Mucosa of rectum (tissue), 2 donors: ENCODE results near the gene TOMT.

Source experiments
- H3K27ac ChIP-seq, 2 donors: one replicate each; pipeline ENCODE4 v1.7.0; 2013; ENCODE audit warnings: inconsistent platforms in 2 of 2, low read depth in 2 of 2, low read length in 2 of 2
- H3K27me3 ChIP-seq, 2 donors: one replicate each; pipeline ENCODE4 v1.7.0; 2013; ENCODE audit warnings: low read length in 2 of 2; ENCODE audit not compliant: control insufficient read depth in 2 of 2, insufficient read depth in 2 of 2
- H3K36me3 ChIP-seq, 2 donors: one replicate each; pipeline ENCODE4 v1.7.0; 2013; ENCODE audit warnings: low read length in 2 of 2; ENCODE audit not compliant: control insufficient read depth in 2 of 2, insufficient read depth in 2 of 2
- H3K4me1 ChIP-seq, 2 donors: one replicate each; pipeline ENCODE4 v1.7.0; 2013; ENCODE audit warnings: low read length in 2 of 2, mild to moderate bottlenecking in 1 of 2; ENCODE audit not compliant: control insufficient read depth in 2 of 2, insufficient read depth in 2 of 2
- H3K4me3 ChIP-seq, 2 donors: one replicate each; pipeline ENCODE4 v1.7.0; 2013; ENCODE audit warnings: low read length in 2 of 2
- H3K9ac ChIP-seq, 2 donors: one replicate each; pipeline ENCODE4 v1.7.0; 2013; ENCODE audit warnings: low read length in 2 of 2, low read depth in 1 of 2, mild to moderate bottlenecking in 1 of 2
- H3K9me3 ChIP-seq, 2 donors: one replicate each; pipeline ENCODE4 v1.7.0; 2013; ENCODE audit warnings: low read length in 2 of 2; ENCODE audit not compliant: control insufficient read depth in 2 of 2
- donor health status: healthy.
- donor health status: Normal muscosa, but diverticular disease.

The TOMT gene

DNA sequence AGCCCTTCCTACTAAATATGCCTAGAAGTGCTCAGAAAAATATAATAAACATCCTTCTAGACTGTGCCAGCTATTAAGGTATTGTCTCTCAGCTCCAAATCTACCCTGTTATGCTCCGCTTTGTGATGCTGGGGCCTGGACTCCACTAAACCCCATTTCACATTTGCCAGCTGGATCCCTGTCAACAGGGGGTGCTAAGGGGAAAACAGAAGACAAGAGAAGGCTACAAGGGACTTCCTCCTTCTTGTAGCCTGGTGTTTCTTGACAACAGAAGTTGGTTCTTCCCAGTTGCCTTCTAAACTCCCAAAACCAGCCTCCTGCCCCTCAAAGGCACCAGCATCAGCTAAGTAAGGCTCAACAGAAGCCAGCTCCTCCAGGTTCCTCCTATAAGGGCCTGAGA is 30.6 kb upstream of the TOMT start:
- H3K9me3 ChIP-seq, result no peaks in the 10 kb centered on the region
- H3K9ac ChIP-seq, result no peak overlapping the region
- no peaks in the 10 kb centered on the region for H3K27me3 ChIP-seq
- no peak overlapping the region for H3K27ac ChIP-seq
- no peak overlapping the region for H3K4me3 ChIP-seq
- H3K36me3 ChIP-seq, result no peaks in the 10 kb centered on the region
- H3K4me1 ChIP-seq, result peaks cover 10% of the 10 kb centered on the region in 2 donors

DNA sequence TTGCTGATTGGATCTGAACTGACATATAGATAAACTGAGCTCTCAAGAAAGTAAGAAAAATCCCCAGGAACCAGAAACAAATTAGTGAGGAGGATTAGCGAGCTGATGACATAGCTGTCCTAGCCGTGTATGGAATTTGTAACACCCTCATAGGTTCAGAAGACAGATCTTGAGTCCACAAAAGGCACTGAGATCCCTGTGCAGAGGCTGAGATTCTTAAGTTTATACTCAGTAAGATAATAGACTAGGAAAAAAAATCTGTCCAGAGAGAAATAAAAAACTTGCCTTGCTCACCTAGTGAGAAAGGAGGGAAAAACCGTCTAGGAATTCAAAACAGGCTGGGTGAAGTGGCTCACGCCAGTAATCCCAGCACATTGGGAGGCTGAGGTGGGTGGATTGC is 30.0 kb upstream of the TOMT start:
- Histone ChIP-seq H3K27ac (no peak overlapping the region), H3K9me3 (no peaks in the 10 kb centered on the region), H3K27me3 (no peaks in the 10 kb centered on the region), H3K4me3 (no peak overlapping the region), H3K4me1 (peaks cover 6% of the 10 kb centered on the region in 2 donors), H3K9ac (no peak overlapping the region), H3K36me3 (no peaks in the 10 kb centered on the region)

DNA sequence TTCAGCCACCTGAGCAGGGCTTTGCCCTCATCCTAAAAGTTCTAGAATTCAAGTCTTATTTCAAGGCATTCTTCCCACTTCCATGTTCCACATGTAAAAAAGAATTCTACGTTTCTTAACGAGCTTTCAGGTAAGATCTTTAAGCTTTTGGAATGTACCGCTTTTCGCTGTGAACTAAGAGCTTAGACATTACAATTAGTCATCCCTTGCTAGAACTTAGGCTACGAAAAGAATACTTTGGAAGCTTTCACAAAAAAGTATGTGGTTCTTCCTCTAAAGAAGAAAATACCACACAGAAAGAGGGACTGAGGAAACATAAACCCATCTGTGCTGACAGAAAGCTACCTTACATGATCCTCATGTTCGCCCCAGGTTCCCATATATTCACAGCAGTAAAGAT is 27.2 kb upstream of the TOMT start:
- peaks cover 12% of the 10 kb centered on the region in 2 donors for H3K4me1 ChIP-seq
- peak overlapping the region; percentile 64 to 94 for H3K27ac ChIP-seq
- H3K9ac ChIP-seq, result peak overlapping the region in 1 of 2 donors; percentile 85

DNA sequence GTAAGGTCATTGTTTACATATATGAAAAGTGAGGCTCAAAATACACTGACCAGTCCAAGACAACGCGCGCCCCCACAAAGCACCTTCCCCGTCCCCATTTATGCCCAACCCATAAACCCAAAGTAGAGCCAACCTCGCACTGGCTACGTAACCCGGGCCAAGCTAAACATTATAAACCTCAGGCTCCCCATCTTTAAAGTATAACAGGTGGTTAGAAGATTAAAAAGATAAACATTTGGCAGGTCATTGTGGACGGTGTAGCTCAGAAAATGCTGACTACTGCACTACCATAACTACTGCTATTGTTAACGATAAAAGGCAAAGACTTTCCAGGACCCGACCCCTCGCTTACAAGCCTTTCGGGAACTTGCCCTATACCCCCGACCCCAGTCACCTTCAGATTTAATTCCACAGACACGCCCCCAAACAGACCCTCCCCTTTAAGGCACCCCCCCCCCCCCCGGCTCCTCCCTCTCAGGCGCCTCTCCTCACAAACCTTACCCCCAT is 25.9 kb upstream of the TOMT start:
- H3K9ac ChIP-seq, result peak overlapping the region; percentile 68 to 85
- peak overlapping the region; percentile 84 to 91 for H3K4me3 ChIP-seq
- no peaks in the 10 kb centered on the region for H3K36me3 ChIP-seq
- H3K9me3 ChIP-seq, result no peaks in the 10 kb centered on the region
- H3K27me3 ChIP-seq, result no peaks in the 10 kb centered on the region
- peaks cover 12% of the 10 kb centered on the region in 2 donors for H3K4me1 ChIP-seq
- peak overlapping the region; percentile 94 to 95 for H3K27ac ChIP-seq

More for the DNA sequence above, 27.2 kb upstream of the TOMT start:
- Histone ChIP-seq H3K27me3 (no peaks in the 10 kb centered on the region), H3K36me3 (no peaks in the 10 kb centered on the region), H3K4me3 (peak overlapping the region in 1 of 2 donors; percentile 56), H3K9me3 (no peaks in the 10 kb centered on the region)

DNA sequence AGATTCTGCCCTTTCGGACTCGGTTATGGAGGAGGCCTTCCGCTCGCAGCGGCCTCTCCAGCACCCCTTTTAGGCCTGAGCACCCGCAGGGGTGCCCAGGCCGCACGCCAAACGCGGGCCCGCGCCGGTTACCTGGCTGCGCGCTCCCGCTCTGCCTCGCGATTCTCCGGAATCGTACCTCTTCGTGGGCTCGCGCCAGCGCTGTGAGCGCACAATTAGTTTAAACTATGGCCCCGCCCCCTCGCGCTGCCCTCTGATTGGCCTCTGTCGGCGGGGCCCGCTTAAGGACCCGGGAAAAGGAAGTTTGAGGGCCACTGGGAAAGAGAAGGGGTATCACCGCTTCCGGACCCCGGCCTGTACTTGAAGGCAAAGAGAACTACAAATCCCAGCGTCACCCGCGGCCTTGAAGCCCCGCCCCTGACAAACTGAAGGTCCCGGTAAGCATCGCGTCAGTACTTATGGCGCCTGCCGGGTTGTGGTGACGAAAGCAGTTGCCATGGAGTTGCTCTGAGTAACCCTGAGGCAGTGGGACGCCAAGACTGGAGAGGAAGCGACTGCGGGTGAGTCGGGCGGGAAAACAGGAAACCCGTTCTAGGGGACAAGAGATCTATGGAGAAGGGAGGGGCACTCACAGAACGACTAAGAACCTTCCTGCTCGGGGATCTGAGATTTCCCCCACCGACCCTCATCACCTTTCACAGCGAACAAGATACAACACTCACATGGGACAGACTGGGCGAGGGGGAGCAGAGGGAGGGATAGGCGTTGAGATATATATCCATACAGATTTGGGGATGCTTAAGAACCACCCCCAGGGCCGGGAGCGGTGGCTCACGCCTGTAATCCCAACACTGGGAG is 25.2 kb upstream of the TOMT start, which contains the start of the genes LRRC51 and NUMA1:
Gene LRRC51, plus strand, starts transcription at position 525 of the 858 bp plus-strand sequence. CDS start 8,234 bp downstream, outside the sequence.
Gene NUMA1, minus strand, starts transcription at position 217 of the 858 bp plus-strand sequence. CDS start 44,599 bp downstream, outside the sequence.
- Histone ChIP-seq H3K4me3 (peak within 1 kb of the TSS; percentile 84 to 91), H3K4me1 (peaks cover 12 to 16% of the 10 kb centered on the region in 2 donors), H3K9ac (peak within 1 kb of the TSS; percentile 81 to 85), H3K36me3 (no peaks in the 10 kb centered on the region), H3K9me3 (no peaks in the 10 kb centered on the region), H3K27ac (peak within 1 kb of the TSS; percentile 94 to 95), H3K27me3 (no peaks in the 10 kb centered on the region)

DNA sequence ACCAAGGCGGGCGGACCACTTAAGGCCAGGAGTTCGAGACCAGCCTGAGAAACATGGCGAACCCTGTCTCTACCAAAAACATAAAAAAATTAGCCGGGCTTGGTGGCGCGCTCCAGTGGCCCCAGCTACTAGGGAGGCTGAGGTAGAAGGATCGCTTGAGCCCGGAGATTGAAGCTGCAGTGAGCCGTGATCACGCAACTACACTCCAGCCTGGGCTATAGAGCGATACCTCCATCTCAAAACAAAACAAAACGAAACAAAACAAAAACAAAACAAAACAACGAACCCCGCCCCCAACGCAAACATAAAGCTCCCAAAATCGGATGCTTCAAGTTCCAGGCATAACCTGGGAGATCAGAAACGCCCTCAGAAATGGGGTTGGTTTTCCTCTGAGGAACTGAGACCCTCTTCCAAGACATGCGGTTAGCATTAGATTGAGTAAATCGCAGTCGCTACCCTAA is 24.5 kb upstream of the TOMT start:
- Histone ChIP-seq H3K9me3 (no peaks in the 10 kb centered on the region), H3K4me1 (peaks cover 12 to 18% of the 10 kb centered on the region in 2 donors), H3K27me3 (no peaks in the 10 kb centered on the region), H3K9ac (peak overlapping the region; percentile 81 to 85), H3K27ac (peak overlapping the region; percentile 94 to 95), H3K4me3 (peak overlapping the region; percentile 84 to 91), H3K36me3 (no peaks in the 10 kb centered on the region)

DNA sequence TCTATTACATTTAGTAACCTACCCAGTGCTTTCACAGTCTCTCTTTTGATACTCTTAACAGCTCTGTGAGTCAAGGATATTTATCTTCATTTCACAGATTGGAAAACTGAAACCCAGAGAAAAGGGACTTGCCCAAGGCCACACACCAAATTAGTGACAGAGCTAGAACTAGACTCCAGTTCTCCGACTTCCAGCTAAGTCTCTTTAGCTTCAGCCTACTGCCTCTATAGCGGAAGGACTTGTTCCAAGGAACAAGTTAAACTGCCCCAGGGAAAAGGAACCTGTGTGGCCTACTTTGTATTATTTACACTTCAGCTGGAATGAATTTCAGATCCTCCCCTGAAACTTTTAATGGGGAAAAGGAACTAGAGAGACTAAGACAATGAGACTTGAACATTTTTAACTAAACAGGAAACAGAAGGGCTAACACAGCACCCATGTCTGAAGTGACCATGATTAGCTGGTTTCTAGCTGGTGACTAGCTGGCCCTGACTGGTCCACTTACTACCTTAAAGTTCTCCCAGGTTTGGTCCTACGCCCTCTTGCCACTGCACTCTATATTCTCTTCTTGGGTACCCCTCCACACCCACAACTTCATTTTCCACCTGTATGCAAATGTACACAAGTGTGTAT is 23.8 kb upstream of the TOMT start:
- Histone ChIP-seq H3K4me1 (peaks cover 12 to 18% of the 10 kb centered on the region in 2 donors), H3K27ac (peak overlapping the region; percentile 94 to 95), H3K27me3 (no peaks in the 10 kb centered on the region), H3K9me3 (no peaks in the 10 kb centered on the region), H3K9ac (peak overlapping the region in 1 of 2 donors; percentile 6), H3K4me3 (no peak overlapping the region), H3K36me3 (no peaks in the 10 kb centered on the region)

DNA sequence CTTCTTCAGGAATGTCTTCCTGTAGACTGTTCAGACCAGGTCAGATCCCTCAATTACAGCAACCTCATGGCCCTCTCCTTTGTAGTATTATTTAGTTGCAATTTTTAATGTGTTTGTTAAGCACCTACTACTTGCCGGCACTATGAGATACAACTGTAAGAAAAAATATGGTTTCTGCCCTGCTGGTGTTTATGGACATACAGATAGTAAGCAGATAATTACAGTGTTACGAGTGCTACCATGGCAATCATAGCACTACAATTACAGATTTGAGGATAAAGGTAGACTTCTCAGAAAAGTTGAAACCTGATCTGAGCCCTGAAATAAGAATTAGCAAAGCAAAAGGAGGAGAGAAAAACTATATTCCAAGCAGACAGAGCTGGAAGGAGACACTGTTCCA is 22.3 kb upstream of the TOMT start:
- no peak overlapping the region for H3K9ac ChIP-seq
- peaks cover 12 to 18% of the 10 kb centered on the region in 2 donors for H3K4me1 ChIP-seq
- no peak overlapping the region for H3K4me3 ChIP-seq
- H3K36me3 ChIP-seq, result peaks cover 4 to 7% of the 10 kb centered on the region in 2 donors
- H3K27ac ChIP-seq, result no peak overlapping the region
- H3K27me3 ChIP-seq, result no peaks in the 10 kb centered on the region
- H3K9me3 ChIP-seq, result no peaks in the 10 kb centered on the region

DNA sequence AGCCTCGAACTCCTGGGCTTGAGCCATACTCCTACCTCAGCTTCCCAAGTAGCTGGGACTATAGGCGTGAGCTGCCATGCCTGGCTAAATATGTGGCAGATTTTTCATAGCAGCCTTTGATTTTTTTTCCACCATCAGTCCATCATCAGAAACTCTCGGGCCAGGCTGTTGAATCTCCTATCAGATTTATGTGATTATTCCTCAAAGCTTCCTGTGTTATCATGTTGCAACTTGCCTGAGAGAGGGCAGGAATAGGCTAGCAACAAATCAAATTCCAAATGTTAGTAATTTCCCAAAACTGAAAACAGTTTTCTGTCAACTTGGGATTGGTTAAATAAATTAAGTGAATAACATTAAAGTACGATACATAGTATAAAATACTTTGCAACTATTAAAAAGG is 21.6 kb upstream of the TOMT start:
- Histone ChIP-seq H3K4me3 (no peak overlapping the region), H3K9me3 (no peaks in the 10 kb centered on the region), H3K27ac (no peak overlapping the region)

DNA sequence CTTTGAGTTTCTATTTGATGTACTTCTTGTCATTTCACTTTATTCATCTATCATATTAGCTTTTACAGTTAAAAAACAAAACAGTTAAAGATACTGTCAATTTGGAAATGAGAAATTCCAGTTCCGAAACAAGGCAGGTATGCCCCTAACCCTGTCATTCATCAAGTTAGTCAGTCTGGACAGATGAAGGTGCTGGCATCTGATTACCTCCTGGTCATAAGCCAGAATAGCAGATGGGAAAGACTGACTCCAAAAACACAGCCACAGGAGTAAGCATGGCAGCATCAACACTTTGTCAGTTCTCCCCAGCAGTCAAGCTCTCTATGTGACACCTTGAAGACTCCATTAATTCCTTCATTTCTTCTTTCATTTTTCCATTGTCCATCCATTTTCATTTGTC is 20.8 kb upstream of the TOMT start:
- Histone ChIP-seq H3K9ac (no peak overlapping the region), H3K4me1 (peaks cover 12 to 18% of the 10 kb centered on the region in 2 donors), H3K4me3 (no peak overlapping the region), H3K36me3 (peaks cover 8 to 21% of the 10 kb centered on the region in 2 donors), H3K27ac (no peak overlapping the region), H3K27me3 (no peaks in the 10 kb centered on the region), H3K9me3 (no peaks in the 10 kb centered on the region)

More for the DNA sequence above, 21.6 kb upstream of the TOMT start:
- Histone ChIP-seq H3K36me3 (peaks cover 4 to 12% of the 10 kb centered on the region in 2 donors), H3K9ac (no peak overlapping the region), H3K4me1 (peaks cover 12 to 18% of the 10 kb centered on the region in 2 donors), H3K27me3 (no peaks in the 10 kb centered on the region)
